NCI-H82 treated with DMSO at 0.1 percent for 48 hours (cell line): ENCODE results near the gene MLEC.
"Not testable (repeated sequence)": the region's sequence is repeated elsewhere in the genome, so short reads cannot be mapped to it uniquely, and the experiment has no call there.

Experiments
- DNase-seq: peaks from one replicate; lab custom pipeline; 2025; ENCODE audit not compliant: unreplicated experiment; lab: John Stamatoyannopoulos, UW

The MLEC gene

DNA sequence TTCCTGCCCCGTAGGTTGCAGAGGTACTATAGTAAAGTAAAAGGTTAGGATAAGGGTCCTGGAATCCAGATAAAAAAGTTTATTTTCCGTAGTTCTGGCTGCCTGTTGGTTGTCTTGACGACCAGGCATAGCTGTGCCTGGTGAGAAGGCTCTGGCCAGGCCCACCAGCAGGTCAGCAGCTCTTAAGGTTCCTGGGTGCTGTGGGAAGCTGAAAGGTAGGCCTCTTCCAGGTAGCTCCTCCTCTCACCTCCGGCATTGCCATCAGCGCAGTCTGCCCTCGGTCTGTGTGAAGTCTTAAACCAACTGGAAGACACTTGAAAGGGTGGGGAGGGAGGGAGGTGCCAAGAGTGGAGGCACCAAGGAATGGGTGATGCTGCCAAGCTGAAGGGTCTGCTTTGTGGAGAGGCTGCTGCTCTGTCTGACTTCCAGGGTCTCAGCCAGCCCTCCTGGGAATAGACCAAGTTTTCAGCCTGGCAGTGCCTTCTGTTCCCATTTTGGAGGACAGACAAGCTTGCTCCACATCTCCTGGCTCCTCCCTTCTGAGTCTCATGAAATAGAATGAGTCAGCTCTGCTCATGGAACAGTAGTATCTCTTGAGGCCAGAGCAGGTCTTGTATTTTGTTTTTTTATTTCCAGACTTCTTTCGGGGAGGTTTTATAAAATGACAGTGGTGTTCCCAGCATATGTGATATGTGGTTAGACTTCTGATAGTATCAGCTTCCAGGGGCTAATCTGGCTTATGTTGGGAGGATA, 33.5 kb downstream of the MLEC start:
- no peak for DNase-seq

DNA sequence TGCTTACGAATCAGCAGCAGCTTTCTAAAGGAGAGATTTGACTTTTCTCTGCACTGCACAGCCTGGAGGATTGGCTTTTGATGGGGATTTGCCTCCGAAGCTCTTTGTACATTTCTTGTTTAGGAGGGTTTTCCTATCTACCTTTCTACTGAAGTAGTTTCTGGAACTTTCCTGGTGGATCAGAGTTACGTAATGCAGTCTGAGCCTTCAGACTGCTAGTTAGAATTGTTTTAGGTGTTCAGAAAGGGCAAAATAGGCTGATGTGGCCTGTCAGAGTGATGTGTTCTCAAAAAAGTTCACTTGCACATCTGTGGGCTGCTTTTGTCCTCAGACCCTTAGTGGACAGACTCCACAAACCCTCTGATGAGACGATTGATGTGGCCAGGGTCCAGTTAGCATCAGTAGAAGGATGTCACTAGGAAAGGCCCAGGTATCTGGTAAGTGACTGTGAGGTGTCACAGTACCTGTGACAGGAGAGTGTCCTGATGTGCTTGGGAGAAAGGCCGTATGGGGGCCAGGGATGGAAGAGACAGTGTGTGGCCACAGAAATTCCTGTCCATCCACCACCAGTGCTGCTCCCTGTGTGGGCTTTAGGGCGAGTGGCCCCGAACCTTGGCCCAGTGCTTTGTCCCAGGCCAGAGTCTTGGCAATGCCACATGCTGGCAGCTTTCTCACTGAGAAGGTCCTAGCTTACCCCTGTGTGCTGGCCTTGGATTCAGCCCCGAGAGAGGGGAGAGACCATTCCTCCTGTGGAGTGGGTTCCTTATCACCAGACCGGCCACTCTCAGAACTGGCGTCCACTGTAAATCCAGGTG, 34.2 kb downstream of the MLEC start:
- no peak for DNase-seq

GRCh38 chr12:120721866-120722265, 34.9 kb downstream of the MLEC start:
- no peak for DNase-seq

- no peak for DNase-seq
Measured at GRCh38 chr12:120722784-120723183, 35.8 kb downstream of the MLEC start.

DNA sequence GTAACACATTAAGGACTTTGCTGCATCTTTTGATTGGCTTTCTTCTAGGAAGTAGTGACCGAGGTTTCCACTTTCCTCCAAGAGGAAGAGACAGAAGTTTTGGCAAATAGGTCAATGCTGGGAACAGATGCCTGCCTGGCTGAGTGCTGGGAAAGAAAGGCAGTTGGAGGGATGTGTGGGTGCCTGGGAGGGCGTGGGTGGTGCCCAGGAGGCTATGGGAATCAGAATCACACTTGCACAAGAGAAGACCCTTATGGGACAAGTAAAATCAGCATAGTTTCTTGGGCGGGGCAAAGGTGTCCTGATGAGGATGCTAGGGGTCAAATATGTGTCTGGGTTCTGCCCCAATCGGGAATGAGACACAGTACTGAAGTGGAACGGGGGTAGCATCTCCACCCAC, 37.8 kb downstream of the MLEC start:
- no peak for DNase-seq

- no peak for DNase-seq
Measured at GRCh38 chr12:120725151-120725658, 38.3 kb downstream of the MLEC start.

DNA sequence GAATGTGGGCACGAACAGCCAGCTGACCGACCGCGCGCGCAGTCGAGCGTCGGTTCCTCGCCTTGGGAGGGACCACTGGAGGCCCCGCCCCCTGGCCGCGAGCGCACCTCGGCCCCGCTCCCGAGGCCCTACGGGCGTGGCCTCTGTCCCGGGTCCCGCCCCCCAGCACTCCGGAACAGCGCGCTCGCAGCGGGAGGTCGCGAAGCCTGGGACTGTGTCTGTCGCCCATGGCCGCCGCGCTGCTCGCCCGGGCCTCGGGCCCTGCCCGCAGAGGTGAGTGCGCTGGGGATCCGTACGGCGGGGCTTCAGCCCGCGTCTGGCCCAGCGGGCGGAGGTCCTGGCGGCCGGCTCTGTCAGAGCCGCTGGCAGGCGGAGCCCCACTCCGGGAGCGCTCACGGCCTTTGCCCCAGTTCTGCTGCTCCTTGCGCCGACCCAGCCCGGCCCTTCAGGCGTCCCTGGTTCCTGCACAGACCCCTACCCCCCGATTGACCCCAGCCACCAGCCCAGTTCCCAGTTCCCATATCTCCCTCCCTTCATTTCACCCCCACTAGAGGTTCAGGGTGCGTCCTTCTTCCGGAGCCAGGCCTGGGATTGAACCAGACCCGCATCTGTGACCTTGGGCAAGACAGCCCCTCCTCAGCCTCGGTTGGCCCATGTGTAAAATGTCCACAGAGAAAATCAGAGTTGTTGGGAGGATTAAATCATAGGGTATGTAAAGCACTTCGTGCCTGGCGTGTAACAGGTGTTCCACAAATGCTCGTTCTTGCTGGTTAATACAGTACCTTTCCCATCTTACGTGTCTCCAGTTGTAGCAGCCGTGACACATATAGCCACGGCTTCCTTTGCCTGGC, 38.9 kb downstream of the MLEC start, which contains the start of gene ACADS:
Gene ACADS (plus strand): TSS at position 168 of the 851 bp plus-strand sequence. CDS start 60 bp downstream, at position 228.
- peak; percentile 30 for DNase-seq

- no peak for DNase-seq
Measured at GRCh38 chr12:120726510-120726793, 39.5 kb downstream of the MLEC start.

- DNase-seq = no peak
Measured at GRCh38 chr12:120726961-120727360, 40.0 kb downstream of the MLEC start.

DNA sequence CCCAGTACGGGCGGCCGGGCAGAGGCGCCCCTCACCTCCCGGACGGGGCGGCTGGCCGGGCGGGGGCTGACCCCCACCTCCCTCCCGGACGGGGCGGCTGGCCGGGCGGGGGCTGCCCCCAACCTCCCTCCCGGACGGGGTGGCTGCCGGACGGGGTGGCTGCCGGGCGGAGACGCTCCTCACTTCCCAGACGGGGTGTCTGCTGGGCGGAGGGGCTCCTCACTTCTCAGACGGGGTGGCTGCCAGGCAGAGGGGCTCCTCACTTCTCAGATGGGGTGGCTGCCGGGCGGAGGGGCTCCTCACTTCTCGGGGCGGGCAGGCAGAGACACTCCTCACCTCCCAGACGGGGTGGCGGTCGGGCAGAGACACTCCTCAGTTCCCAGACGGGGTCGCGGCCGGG, 45.2 kb downstream of the MLEC start:
- DNase-seq = not testable (repeated sequence)

DNA sequence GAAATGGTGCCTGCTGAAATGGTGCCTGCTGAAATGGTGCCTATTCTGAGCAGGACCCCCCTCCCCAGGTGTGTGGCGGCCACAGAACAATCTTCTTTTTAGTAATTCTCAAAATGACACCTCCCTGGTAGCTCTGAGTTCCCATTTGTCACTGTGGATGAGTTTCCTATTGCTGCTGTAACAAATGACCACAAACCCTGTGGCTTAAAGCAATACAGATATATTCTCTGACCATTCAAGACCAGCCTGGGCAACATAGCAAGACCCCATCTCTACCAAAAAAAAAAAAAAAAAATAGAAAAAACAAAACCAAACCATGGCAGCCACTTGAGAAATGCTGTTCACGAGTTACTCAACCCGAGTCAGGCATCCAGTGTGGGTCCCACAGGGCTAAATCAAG, 46.6 kb downstream of the MLEC start:
- DNase-seq = no peak

GRCh38 chr12:120734210-120734609, 47.3 kb downstream of the MLEC start:
- DNase-seq = no peak

DNA sequence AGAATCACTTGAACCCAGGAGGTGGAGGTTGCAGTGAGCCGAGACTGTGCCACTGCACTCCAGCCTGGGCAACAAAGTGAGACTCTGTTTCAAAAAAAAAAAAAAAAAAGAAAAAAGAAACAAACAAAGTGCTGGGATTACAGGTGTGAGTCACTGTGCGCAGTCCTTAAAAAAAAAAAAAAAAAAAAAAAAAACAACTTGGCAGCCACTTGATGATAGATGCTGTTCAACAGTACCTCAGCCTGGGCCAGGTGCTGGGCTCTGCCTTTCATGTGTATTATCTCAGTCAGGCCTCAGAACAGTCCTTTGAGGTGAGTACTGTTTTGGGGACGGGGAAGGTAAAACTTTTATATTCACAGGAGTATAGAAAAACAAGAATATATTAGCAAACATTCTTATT, 48.2 kb downstream of the MLEC start:
- DNase-seq = no peak

DNA sequence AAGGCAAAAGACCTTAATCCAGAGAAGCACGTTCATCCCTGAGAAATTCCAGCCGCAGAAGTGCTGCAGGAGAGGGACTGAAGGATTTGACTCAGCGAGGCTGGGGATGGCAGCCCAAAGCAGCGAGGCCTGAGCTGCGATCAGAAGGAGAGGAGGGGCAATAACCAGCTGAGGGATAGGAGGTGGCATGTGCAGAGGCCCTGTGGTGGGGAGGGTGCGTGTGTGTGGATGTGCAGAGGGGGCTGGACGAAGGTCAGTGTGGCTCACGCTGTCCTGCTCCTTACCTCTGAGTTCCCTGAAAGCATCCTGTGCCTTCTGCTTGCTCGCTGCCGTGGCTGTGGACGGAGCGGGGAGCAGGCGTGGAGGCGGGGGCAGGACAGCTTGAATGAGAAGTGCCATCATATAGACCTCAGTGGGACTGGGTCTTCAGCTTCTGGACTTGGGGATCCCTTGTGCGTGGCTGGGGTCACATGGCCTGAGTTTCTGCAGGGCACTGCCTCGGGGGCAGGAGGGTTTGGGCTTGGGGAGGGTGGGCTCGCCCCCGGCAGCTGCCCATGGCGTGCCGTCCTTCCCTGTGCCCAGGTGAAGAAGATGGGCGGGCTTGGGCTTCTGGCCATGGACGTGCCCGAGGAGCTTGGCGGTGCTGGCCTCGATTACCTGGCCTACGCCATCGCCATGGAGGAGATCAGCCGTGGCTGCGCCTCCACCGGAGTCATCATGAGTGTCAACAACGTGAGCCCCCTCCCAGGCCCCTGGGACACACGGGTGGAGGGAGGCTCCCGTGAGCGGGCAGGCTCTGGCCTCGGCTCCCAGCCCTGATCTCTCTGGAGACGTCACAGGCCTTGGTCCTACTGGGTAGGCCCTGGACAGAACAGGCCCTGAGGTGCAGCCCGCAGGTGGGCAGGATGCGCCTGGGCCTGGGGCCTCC, 49.7 kb downstream of the MLEC start:
- no peak for DNase-seq

DNA sequence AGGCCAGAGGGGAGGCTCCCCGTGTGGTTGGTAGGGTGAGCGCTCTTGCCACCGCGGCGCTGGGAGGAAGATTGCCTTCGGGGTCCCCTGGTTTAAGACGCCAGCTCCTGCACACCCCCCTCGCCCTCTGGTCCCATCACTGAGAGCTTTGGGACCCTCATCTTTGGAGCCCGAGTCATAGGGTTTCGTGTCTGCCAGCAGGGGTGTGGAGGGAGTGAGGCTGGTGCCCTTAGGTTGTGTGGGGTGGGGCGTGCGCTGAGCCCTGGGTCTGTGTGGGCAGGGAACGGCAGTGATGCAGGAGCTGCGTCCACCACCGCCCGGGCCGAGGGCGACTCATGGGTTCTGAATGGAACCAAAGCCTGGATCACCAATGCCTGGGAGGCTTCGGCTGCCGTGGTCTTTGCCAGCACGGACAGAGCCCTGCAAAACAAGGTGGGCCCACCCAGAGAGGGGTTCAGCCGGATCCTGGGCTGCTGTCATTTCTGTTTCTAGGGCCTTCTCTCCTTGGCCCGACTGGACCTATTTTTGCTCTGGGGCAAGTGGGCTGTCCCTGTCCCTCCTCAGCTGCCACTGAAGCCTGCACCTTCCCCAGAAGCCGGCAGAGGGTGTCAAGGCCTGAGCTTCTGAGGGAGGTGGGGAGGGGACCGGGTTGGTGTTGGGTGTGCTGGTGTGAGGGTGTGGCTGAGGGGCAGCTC, 50.8 kb downstream of the MLEC start:
- DNase-seq = no peak

DNA sequence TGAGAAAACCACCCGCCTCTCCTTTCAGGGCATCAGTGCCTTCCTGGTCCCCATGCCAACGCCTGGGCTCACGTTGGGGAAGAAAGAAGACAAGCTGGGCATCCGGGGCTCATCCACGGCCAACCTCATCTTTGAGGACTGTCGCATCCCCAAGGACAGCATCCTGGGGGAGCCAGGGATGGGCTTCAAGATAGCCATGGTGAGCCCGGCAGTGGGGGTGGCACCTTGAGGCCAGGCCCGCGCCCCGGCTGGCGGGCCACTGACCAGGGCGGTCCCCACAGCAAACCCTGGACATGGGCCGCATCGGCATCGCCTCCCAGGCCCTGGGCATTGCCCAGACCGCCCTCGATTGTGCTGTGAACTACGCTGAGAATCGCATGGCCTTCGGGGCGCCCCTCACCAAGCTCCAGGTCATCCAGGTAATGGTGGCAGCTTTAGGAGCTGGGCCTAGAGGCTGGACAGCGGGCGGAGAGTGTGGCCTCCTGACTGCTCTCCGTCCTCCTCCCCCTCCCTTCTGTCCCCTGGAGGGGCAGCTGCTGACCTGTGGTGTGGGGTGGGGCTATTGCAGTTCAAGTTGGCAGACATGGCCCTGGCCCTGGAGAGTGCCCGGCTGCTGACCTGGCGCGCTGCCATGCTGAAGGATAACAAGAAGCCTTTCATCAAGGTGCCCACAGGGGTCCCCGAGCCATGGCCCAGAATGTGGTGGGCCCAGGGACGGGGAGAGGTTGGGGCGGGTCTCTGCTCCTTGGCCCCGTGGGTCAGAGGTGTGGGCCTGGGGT, 51.5 kb downstream of the MLEC start:
- no peak for DNase-seq

DNA sequence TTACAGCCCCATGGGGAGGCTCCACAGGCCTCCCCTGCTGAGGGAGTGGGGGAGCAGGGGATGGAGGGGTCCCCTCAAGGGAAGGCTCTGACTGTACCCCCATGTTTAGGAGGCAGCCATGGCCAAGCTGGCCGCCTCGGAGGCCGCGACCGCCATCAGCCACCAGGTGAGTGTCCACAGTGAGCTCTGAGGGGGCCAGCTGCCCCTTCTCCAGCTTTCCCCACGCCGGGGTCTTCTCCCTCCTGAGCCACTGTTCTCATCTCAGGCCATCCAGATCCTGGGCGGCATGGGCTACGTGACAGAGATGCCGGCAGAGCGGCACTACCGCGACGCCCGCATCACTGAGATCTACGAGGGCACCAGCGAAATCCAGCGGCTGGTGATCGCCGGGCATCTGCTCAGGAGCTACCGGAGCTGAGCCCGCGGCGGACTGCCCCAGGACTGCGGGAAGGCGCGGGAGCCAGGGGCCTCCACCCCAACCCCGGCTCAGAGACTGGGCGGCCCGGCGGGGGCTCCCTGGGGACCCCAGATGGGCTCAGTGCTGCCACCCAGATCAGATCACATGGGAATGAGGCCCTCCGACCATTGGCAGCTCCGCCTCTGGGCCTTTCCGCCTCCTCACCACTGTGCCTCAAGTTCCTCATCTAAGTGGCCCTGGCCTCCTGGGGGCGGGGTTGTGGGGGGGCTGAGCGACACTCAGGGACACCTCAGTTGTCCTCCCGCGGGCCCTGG, 52.2 kb downstream of the MLEC start:
- DNase-seq = no peak
